K562 (cell line): Measurements from ENCODE around the gene CMBL. TPM values are rescaled to one million over a fixed set of nuclear protein-coding genes. Genes with fewer than 3 reads are reported as not detected.

ENCODE experiments used
- ARID2 ChIP-seq: fragments of 450-650 bp; IDR thresholded peaks from 2 replicates; pipeline ENCODE4 v1.6.1; 2017; ENCODE audit warnings: antibody characterized with exemption, mild to moderate bottlenecking
- BMI1 ChIP-seq: fragments of 150-350 bp; IDR thresholded peaks from 2 replicates; pipeline ENCODE4 v1.6.1; 2014; ENCODE audit warnings: low read length
- CREBBP ChIP-seq: IDR thresholded peaks from one replicate; pipeline ENCODE4 v1.6.1; 2012; ENCODE audit warnings: low read depth, mild to moderate bottlenecking, control low read depth, inconsistent platforms, low read length
- EHMT2 ChIP-seq: fragments of 450-650 bp; IDR thresholded peaks from 2 replicates; pipeline ENCODE4 v1.6.1; 2018; ENCODE audit warnings: antibody characterized with exemption
- EP400 ChIP-seq: fragments of 450-650 bp; IDR thresholded peaks from 2 replicates; pipeline ENCODE4 v1.6.1; 2017; ENCODE audit warnings: antibody characterized with exemption, mild to moderate bottlenecking, moderate library complexity
- HDAC3 ChIP-seq: fragments of 450-650 bp; IDR thresholded peaks from 2 replicates; pipeline ENCODE4 v1.6.1; 2018; ENCODE audit warnings: borderline replicate concordance, mild to moderate bottlenecking, moderate library complexity; ENCODE audit not compliant: partially characterized antibody
- JUNB ChIP-seq: fragments of 450-650 bp; formaldehyde crosslinking; conservative IDR thresholded peaks from 2 replicates; pipeline ENCODE4 v1.4.0; 2020; ENCODE audit warnings: mild to moderate bottlenecking
- MCM7 ChIP-seq, 2 experiments: fragments of 450-650 bp; IDR thresholded peaks; 2 replicates each; pipeline ENCODE4 v1.6.1; 2016 to 2018
- MTF1 ChIP-seq: fragments of 250-450 bp; sonication (Bioruptor Pico); IDR thresholded peaks from 2 replicates; pipeline ENCODE4 v1.9.0; 2021; ENCODE audit warnings: moderate library complexity, mild to moderate bottlenecking, inconsistent platforms, borderline replicate concordance
- NCOA2 ChIP-seq, 2 experiments: fragments of 450-650 bp; IDR thresholded peaks; 2 replicates each; pipeline ENCODE4 v1.6.1; 2018; ENCODE audit warnings: mild to moderate bottlenecking in 2 of 2, moderate library complexity in 1 of 2; ENCODE audit not compliant: partially characterized antibody in 2 of 2
- POLR2H ChIP-seq: IDR thresholded peaks from 2 replicates; pipeline ENCODE4 v1.6.1; 2016; ENCODE audit warnings: missing genetic modification characterization, low read depth, mild to moderate bottlenecking, control low read depth, missing compliant biosample characterization, moderate library complexity
- PPARD ChIP-seq: fragments of 250-450 bp; sonication (Bioruptor Pico); IDR thresholded peaks from 2 replicates; pipeline ENCODE4 v1.8.0; 2022; ENCODE audit warnings: inconsistent platforms, mild to moderate bottlenecking, moderate library complexity
- PYGO2 ChIP-seq: fragments of 450-650 bp; IDR thresholded peaks from 2 replicates; pipeline ENCODE4 v1.6.1; 2016; ENCODE audit warnings: mild to moderate bottlenecking, missing genetic modification characterization, moderate library complexity, missing compliant biosample characterization
- RCOR1 ChIP-seq, 2 experiments: IDR thresholded peaks; 2 replicates each; pipeline ENCODE4 v1.6.1; 2012; ENCODE audit warnings: low read depth in 2 of 2, low read length in 2 of 2, borderline replicate concordance in 1 of 2, improper control_type of control experiment in 1 of 2
- RFX7 ChIP-seq: fragments of 250-450 bp; sonication (Bioruptor Pico); IDR thresholded peaks from 2 replicates; pipeline ENCODE4 v1.5.1; 2021; ENCODE audit warnings: mild to moderate bottlenecking
- TRIM24 ChIP-seq, 2 experiments: fragments of 450-650 bp; IDR thresholded peaks; 2 replicates each; pipeline ENCODE4 v1.6.1; 2016
- WHSC1 ChIP-seq: IDR thresholded peaks from one replicate; pipeline ENCODE4 v1.6.1; 2012; ENCODE audit warnings: low read length, control low read depth, inconsistent platforms
- ZC3H8 ChIP-seq: fragments of 450-650 bp; IDR thresholded peaks from 2 replicates; pipeline ENCODE4 v1.6.1; 2017
- ZKSCAN3 ChIP-seq: fragments of 250-450 bp; sonication (Bioruptor Pico); IDR thresholded peaks from 2 replicates; pipeline ENCODE4 v1.4.0; 2020
- polyA plus RNA-seq, 8 experiments: library from polyadenylated mRNA; depleted of rRNA in 4 of 8; stranded (reverse) in 5 of 8; unstranded in 3 of 8; fragments of >200 nt; fragmentation: Nextera tagmentation in 2 of 8; fragmentation: Illumina TruSeq in 1 of 8; extraction: Ambion mirVana in 2 of 8; extraction: Trizol in 1 of 8; gene quantifications; 2 replicates each; pipeline versions ENCODE4 v1.2.1 to v1.2.3, GENCODE V29; 2011 to 2014; ENCODE audit warnings: inconsistent platforms in 1 of 8, missing spikeins in 1 of 8
- total RNA-seq, 7 experiments: library from RNA; depleted of rRNA in 6 of 7; stranded (reverse); fragments of >200 nt in 6 of 7; fragmentation: Illumina TruSeq in 2 of 7; extraction: Trizol in 2 of 7; gene quantifications; 2 replicates each; pipeline versions ENCODE4 v1.2.1 to v1.2.3, GENCODE V29; 2011 to 2021; ENCODE audit warnings: low replicate concordance in 1 of 7
- TF ChIP-seq, protein P1 (sequence below): IDR thresholded peaks from 2 replicates; pipeline ENCODE4 v1.6.1; 2012; ENCODE audit warnings: low read depth, low read length, improper control_type of control experiment, borderline replicate concordance
- TF ChIP-seq, protein P2 (sequence below): fragments of 250-450 bp; sonication (Bioruptor Pico); IDR thresholded peaks from 2 replicates; pipeline ENCODE4 v1.5.0; 2020; ENCODE audit warnings: mild to moderate bottlenecking, borderline replicate concordance
- TF ChIP-seq, protein P3 (sequence below): fragments of 250-450 bp; sonication (Bioruptor Pico); IDR thresholded peaks from 2 replicates; pipeline ENCODE4 v1.4.0; 2020; ENCODE audit warnings: mild to moderate bottlenecking, moderate library complexity

CMBL gene
- total and polyA plus RNA-seq, 9 of the 15 experiments (the other 6 are each of a cell fraction or from before 2014, with no cell fraction given): 22.6 to 192 (median 71.1) TPM

DNA sequence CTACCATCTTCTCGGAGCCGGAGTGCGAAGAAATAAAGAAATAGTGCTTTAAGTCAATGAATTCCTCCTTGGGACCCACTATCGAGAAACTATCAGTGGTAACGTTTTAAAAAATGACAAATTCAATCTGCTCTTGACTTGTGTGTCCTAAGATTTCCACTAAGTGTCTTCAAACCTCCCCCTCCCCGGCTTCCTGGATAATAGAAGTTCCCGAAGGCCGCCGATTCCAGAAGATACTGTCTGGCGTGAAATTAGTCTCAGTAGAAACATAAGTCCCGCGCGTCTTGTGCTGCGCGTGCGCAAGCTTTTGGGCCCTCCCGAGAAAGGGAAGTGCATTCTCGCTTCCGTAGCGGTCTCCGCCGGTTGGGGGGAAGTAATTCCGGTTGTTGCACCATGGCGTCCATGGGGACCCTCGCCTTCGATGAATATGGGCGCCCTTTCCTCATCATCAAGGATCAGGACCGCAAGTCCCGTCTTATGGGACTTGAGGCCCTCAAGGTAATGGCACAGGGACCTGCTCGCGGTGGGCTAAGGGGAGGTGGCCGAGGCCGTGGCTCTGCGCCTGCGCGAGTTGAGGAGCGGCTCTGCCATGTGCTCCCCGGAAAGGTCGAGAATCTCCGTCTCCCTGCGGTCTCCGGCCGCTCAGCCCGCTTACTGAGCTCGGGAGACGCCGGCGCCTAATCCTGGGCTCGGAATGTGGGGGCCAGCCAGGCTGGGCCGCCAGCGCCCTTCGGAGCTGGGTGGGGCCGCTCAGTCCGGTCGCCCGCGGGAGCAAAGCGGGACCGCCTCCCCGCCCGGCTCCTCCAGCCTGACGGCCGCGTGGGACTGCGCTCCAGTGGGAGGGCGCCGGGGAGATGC, 57.5 kb downstream of the CMBL start, which contains the start of gene CCT5 (continued):
- TF ChIP-seq POLR2H (tag) (peak; percentile 92), CREBBP (no peak), ZC3H8 (no peak), EHMT2 (no peak), ZKSCAN3 (no peak), MTF1 (CRISPR knock-in tag) (no peak), TRIM24 (IDR thresholded peaks at IDR 0.05) (peak in 1 of 2 experiments; percentile 39; a peak in 1 of 4 replicates), ARID2 (no peak), EP400 (peak; percentile 99), HDAC3 (peak; percentile 65), RCOR1 (IDR thresholded peaks at IDR 0.05; ENCODE audit: borderline replicate concordance in 1 of 2, low read depth in 2 of 2, low read length in 2 of 2) (no peak), JUNB (CRISPR knock-in tag) (no peak), WHSC1 (no peak), RFX7 (CRISPR knock-in tag) (no peak), PPARD (no peak), MCM7 (IDR thresholded peaks at IDR 0.05) (no peak), PYGO2 (tag) (no peak), BMI1 (no peak), NCOA2 (IDR thresholded peaks at IDR 0.05; ENCODE audit: partially characterized antibody in 2 of 2) (peak in 1 of 2 experiments; percentile 87)
- TF ChIP-seq, protein P1, sequence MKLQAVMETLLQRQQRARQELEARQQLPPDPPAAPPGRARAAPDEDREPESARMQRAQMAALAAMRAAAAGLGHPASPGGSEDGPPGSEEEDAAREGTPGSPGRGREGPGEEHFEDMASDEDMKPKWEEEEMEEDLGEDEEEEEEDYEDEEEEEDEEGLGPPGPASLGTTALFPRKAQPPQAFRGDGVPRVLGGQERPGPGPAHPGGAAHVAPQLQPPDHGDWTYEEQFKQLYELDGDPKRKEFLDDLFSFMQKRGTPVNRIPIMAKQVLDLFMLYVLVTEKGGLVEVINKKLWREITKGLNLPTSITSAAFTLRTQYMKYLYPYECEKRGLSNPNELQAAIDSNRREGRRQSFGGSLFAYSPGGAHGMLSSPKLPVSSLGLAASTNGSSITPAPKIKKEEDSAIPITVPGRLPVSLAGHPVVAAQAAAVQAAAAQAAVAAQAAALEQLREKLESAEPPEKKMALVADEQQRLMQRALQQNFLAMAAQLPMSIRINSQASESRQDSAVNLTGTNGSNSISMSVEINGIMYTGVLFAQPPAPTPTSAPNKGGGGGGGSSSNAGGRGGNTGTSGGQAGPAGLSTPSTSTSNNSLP: no peak
- TF ChIP-seq, protein P2, sequence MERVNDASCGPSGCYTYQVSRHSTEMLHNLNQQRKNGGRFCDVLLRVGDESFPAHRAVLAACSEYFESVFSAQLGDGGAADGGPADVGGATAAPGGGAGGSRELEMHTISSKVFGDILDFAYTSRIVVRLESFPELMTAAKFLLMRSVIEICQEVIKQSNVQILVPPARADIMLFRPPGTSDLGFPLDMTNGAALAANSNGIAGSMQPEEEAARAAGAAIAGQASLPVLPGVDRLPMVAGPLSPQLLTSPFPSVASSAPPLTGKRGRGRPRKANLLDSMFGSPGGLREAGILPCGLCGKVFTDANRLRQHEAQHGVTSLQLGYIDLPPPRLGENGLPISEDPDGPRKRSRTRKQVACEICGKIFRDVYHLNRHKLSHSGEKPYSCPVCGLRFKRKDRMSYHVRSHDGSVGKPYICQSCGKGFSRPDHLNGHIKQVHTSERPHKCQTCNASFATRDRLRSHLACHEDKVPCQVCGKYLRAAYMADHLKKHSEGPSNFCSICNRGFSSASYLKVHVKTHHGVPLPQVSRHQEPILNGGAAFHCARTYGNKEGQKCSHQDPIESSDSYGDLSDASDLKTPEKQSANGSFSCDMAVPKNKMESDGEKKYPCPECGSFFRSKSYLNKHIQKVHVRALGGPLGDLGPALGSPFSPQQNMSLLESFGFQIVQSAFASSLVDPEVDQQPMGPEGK (CRISPR knock-in tag): no peak
- TF ChIP-seq, protein P3, sequence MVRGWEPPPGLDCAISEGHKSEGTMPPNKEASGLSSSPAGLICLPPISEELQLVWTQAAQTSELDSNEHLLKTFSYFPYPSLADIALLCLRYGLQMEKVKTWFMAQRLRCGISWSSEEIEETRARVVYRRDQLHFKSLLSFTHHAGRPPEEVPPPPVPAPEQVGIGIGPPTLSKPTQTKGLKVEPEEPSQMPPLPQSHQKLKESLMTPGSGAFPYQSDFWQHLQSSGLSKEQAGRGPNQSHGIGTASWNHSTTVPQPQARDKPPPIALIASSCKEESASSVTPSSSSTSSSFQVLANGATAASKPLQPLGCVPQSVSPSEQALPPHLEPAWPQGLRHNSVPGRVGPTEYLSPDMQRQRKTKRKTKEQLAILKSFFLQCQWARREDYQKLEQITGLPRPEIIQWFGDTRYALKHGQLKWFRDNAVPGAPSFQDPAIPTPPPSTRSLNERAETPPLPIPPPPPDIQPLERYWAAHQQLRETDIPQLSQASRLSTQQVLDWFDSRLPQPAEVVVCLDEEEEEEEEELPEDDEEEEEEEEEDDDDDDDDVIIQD: no peak
